Superior temporal gyrus (tissue), 1 donor: Measurements from ENCODE around the gene SUSD4.

Experiments
- DNase-seq: peaks from one replicate; pipeline ENCODE4 v3.0.0-alpha.2; 2016; ENCODE audit errors: extremely low spot score

SUSD4 gene

GRCh38 chr1:223230161-223230881 lies 133.7 kb downstream of the SUSD4 start:
- no peak for DNase-seq

GRCh38 chr1:223229756-223230155 lies 134.2 kb downstream of the SUSD4 start:
- no peak for DNase-seq

- no peak for DNase-seq
Measured at GRCh38 chr1:223228931-223229528, 134.9 kb downstream of the SUSD4 start.

GRCh38 chr1:223228201-223228600 lies 135.8 kb downstream of the SUSD4 start:
- DNase-seq: no peak

GRCh38 chr1:223227486-223228196 lies 136.3 kb downstream of the SUSD4 start:
- DNase-seq: no peak

- no peak for DNase-seq
Measured at GRCh38 chr1:223227031-223227430, 136.9 kb downstream of the SUSD4 start.

- no peak for DNase-seq
Measured at GRCh38 chr1:223226271-223226670, 137.7 kb downstream of the SUSD4 start.

GRCh38 chr1:223225481-223225880 lies 138.5 kb downstream of the SUSD4 start:
- DNase-seq: no peak

- DNase-seq: no peak
Measured at GRCh38 chr1:223225061-223225460, 138.9 kb downstream of the SUSD4 start.

GRCh38 chr1:223224465-223224864 lies 139.5 kb downstream of the SUSD4 start:
- DNase-seq: no peak

GRCh38 chr1:223223091-223223995 lies 140.6 kb downstream of the SUSD4 start:
- no peak for DNase-seq

- no peak for DNase-seq
Measured at GRCh38 chr1:223222377-223222776, 141.6 kb downstream of the SUSD4 start.

GRCh38 chr1:223221686-223222085 lies 142.3 kb downstream of the SUSD4 start:
- no peak for DNase-seq

GRCh38 chr1:223219846-223220610 lies 143.9 kb downstream of the SUSD4 start:
- no peak for DNase-seq

GRCh38 chr1:223219318-223219635 lies 144.7 kb downstream of the SUSD4 start:
- DNase-seq: no peak

GRCh38 chr1:223217781-223218180 lies 146.2 kb downstream of the SUSD4 start:
- DNase-seq: no peak

- DNase-seq: no peak
Measured at GRCh38 chr1:223216531-223217205, 147.3 kb downstream of the SUSD4 start.

- DNase-seq: no peak
Measured at GRCh38 chr1:223216074-223216473, 147.9 kb downstream of the SUSD4 start.

- no peak for DNase-seq
Measured at GRCh38 chr1:223215026-223215425, 148.9 kb downstream of the SUSD4 start.

- no peak for DNase-seq
Measured at GRCh38 chr1:223214261-223214807, 149.6 kb downstream of the SUSD4 start.
